Stomach (tissue), 9 donors: Measurements from ENCODE around the gene SLC2A6. TPM values are rescaled to one million over a fixed set of nuclear protein-coding genes. Genes with fewer than 3 reads are reported as not detected.

ENCODE experiments used
- DNase-seq, 2 donors: peaks; one replicate each; pipeline versions ENCODE4 v3.0.0 to v3.0.0-alpha.2; 2013 to 2019
- H3K27ac ChIP-seq, 5 donors: fragments of 200-600 bp in 4 of 5; sonication (generic) in 4 of 5; one replicate each; pipeline ENCODE4 v1.5.1; 2013 to 2019; ENCODE audit warnings: mild to moderate bottlenecking in 1 of 5, moderate library complexity in 1 of 5
- H3K27me3 ChIP-seq, 3 donors: fragments of 200-600 bp; sonication (generic); one replicate each; pipeline ENCODE4 v1.5.1; 2017 to 2019; ENCODE audit warnings: mixed run types in 1 of 3
- H3K36me3 ChIP-seq, 4 donors: fragments of 200-600 bp; sonication (generic); 1 replicate in 3 of 4; 2 replicates in 1 of 4; pipeline ENCODE4 v1.5.1; 2016 to 2019
- H3K4me1 ChIP-seq, 4 donors: fragments of 200-600 bp; sonication (generic); one replicate each; pipeline ENCODE4 v1.5.1; 2016 to 2019
- H3K4me3 ChIP-seq, 4 donors: fragments of 200-600 bp; sonication (generic) in 3 of 4; one replicate each; pipeline ENCODE4 v1.5.1; 2016 to 2019; ENCODE audit warnings: mild to moderate bottlenecking in 1 of 4
- H3K9me3 ChIP-seq, 4 donors: fragments of 200-600 bp; sonication (generic); one replicate each; pipeline ENCODE4 v1.5.1; 2016 to 2019
- EP300 ChIP-seq: sonication (generic); formaldehyde crosslinking; IDR thresholded peaks from one replicate; pipeline ENCODE4 v1.6.1; 2017; ENCODE audit warnings: antibody characterized with exemption
- POLR2A ChIP-seq, 4 donors: fragments of 450-650 bp; IDR thresholded peaks; one replicate each; pipeline ENCODE4 v1.6.1; 2016; ENCODE audit warnings: antibody characterized with exemption in 4 of 4, control low read depth in 2 of 4, mild to moderate bottlenecking in 1 of 4, moderate library complexity in 1 of 4
- POLR2AphosphoS5 ChIP-seq, 3 donors: sonication (generic); formaldehyde crosslinking; IDR thresholded peaks; one replicate each; pipeline ENCODE4 v1.6.1; 2016; ENCODE audit warnings: antibody characterized with exemption in 3 of 3
- WGBS, 5 donors: extraction: QIAGEN DNeasy Blood & Tissue Kit in 3 of 5; methylation state at CpG; one replicate each; pipeline versions ENCODE4 v1.1.5 to v1.1.7; 2013 to 2018; 5-methylcytosine and 5-hydroxymethylcytosine counted together
- intact Hi-C: fragments of 100-400 bp; cut with DNase I; formaldehyde crosslinking; loops from one replicate; pipeline ENCODE4 v1.15.1; 2023; ENCODE audit warnings: low total_unique reads
- polyA plus RNA-seq, 3 donors: library from polyadenylated mRNA; stranded (reverse); fragments of 200-250 nt; gene quantifications; one replicate each; pipeline ENCODE4 v1.2.3, GENCODE V29; 2013
- total RNA-seq, 5 donors: library from RNA; depleted of rRNA; stranded (reverse); fragments of >200 nt; gene quantifications; one replicate each; pipeline versions ENCODE4 v1.1.0 to v1.2.3, GENCODE V29; 2014 to 2016
- TF ChIP-seq, protein P1 (sequence below), 7 experiments: fragments of 450-650 bp in 4 of 7; fragments of 200-600 bp in 3 of 7; sonication (generic) in 3 of 7; IDR thresholded peaks; one replicate each; pipeline ENCODE4 v1.5.1; 2016 to 2019; ENCODE audit warnings: antibody characterized with exemption in 7 of 7, control low read depth in 2 of 7, mild to moderate bottlenecking in 1 of 7
- donor health status: healthy with polysubstance abuse.
- donor health status: Bipolar disorder and iron deficiency.
- donor health status: healthy.

The SLC2A6 gene
- total and polyA plus RNA-seq, 8 donors = 0.55 to 14.3 (median 1.3) TPM; not detected in 2

DNA sequence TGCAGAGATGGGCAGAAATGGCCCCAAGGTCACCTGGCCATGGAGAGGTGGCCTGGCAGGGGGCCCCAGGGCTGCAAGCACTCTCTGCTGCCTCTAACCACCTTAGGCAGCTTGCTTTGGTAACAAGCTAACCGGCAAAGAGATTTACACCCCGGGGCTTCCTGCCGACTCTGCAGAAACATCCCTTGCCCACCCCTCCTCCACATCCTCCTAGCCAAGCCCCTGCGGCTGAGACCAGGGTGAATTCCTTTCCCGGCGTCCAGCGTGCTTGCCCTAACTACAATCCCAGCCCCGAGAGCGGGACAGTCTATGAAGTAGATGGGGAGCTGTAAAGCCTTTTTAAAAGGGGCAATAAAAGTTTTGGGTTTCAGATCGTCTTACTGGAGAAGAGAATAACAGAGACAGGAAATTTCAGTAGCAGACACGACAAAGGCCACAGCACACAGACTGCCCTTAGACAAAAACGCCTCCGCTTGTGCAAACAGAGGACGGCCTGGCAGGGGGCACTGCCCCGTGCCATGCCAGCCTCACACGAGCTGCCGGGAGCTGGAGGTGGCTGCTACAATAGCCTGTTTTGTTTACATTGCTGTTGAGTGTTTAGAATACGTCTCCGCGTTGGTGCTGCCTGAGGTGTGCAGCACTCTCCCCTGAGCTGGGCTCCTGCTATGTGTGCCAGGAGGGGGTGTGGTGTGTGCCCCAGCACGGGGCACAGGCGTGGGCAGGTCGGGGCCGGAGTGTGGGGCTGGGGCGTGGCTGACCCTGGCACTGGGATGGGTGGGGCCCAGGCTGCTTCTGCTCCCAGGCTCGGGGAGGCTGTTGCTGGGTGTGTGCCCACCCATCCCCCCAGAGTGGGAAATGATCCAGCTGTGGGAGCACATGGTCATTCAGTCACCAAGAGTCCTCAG is 30.5 kb upstream of the SLC2A6 start:
- 2 to 7% (median 5%) methylated on average over 21 to 26 of the region's 26 CpGs for WGBS, 5 donors
- Histone ChIP-seq H3K4me1 (peaks cover 22 to 40% (median 40%) of the 10 kb centered on the region in 4 donors), H3K9me3 (no peaks in the 10 kb centered on the region), H3K27me3 (peaks cover 0 to 26% (median 0%) of the 10 kb centered on the region in 3 donors), H3K4me3 (peak overlapping the region in 1 of 4 donors; percentile 15), H3K27ac (peak overlapping the region in 2 of 5 donors; percentile 7 to 42), H3K36me3 (no peaks in the 10 kb centered on the region)
- TF ChIP-seq EP300 (no peak), POLR2A (IDR thresholded peaks at IDR 0.05) (no peak)
- intact Hi-C loops = no loop called here
- DNase-seq = peak; percentile 65 to 68

- Histone ChIP-seq H3K4me1 (peaks cover 22 to 34% (median 30%) of the 10 kb centered on the region in 4 donors), H3K36me3 (no peaks in the 10 kb centered on the region), H3K27me3 (peaks cover 0 to 25% (median 0%) of the 10 kb centered on the region in 3 donors), H3K4me3 (no peak overlapping the region), H3K27ac (no peak overlapping the region), H3K9me3 (no peaks in the 10 kb centered on the region)
- 89 to 97% (median 93%) methylated on average over 8 of the region's 8 CpGs for WGBS, 5 donors
- TF ChIP-seq EP300 (no peak), POLR2A (IDR thresholded peaks at IDR 0.05) (no peak), POLR2AphosphoS5 (IDR thresholded peaks at IDR 0.05) (no peak)
- TF ChIP-seq, protein P1, sequence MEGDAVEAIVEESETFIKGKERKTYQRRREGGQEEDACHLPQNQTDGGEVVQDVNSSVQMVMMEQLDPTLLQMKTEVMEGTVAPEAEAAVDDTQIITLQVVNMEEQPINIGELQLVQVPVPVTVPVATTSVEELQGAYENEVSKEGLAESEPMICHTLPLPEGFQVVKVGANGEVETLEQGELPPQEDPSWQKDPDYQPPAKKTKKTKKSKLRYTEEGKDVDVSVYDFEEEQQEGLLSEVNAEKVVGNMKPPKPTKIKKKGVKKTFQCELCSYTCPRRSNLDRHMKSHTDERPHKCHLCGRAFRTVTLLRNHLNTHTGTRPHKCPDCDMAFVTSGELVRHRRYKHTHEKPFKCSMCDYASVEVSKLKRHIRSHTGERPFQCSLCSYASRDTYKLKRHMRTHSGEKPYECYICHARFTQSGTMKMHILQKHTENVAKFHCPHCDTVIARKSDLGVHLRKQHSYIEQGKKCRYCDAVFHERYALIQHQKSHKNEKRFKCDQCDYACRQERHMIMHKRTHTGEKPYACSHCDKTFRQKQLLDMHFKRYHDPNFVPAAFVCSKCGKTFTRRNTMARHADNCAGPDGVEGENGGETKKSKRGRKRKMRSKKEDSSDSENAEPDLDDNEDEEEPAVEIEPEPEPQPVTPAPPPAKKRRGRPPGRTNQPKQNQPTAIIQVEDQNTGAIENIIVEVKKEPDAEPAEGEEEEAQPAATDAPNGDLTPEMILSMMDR (IDR thresholded peaks at IDR 0.05) = no peak
- intact Hi-C loops = no loop called here
- DNase-seq = no peak
These were observed 29.1 kb upstream of the SLC2A6 start for GRCh38 chr9:133508046-133508445.

DNA sequence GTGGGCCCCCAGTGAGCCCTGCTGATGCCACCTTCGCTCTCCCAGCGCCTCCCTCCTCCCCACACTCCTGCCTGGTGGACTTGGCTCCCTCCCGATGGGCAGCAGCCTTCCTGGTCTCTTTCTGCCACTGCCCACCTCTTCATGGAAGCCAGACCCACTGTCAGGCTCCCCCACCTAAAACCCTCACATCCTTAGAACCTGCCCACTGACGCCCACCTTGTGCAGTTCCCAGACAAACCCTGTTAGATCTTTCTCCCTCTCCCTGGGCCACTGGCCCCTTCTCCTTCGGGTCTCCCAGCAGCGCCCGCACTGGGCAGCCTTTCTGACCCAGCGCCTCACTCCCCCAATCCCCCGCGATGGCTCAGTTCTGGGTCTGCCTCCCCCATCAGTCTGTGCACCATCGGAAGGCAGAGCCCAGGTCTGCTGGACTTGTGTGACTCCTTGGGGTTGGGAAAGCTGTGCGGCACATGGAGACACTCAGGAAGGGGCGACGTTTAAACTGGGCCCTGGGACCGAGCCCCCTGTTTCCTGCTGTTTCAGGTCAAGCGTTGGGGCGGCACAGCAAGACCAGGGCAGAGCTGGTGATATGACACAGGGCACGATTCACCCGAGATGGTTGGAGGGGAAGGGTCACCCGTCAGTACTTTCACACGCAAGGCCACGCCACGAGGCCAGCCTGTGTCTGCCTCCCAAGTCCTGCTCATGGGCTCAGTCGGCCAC is 28.5 kb upstream of the SLC2A6 start:
- H3K36me3 ChIP-seq = no peaks in the 10 kb centered on the region
- intact Hi-C loops = no loop called here
- H3K27ac ChIP-seq = peak overlapping the region in 1 of 5 donors; percentile 28
- H3K27me3 ChIP-seq = peaks cover 0 to 25% (median 0%) of the 10 kb centered on the region in 3 donors
- no peak overlapping the region for H3K4me3 ChIP-seq
- WGBS, 5 donors = 92 to 94% (median 94%) methylated on average over 18 to 24 of the region's 24 CpGs
- H3K9me3 ChIP-seq = peaks cover 0 to 5% (median 2%) of the 10 kb centered on the region in 4 donors
- TF ChIP-seq, protein P1 (IDR thresholded peaks at IDR 0.05) = no peak
- TF ChIP-seq EP300 (no peak), POLR2AphosphoS5 (IDR thresholded peaks at IDR 0.05) (no peak), POLR2A (IDR thresholded peaks at IDR 0.05) (no peak)
- DNase-seq = no peak
- peaks cover 22 to 29% (median 28%) of the 10 kb centered on the region in 4 donors for H3K4me1 ChIP-seq

DNA sequence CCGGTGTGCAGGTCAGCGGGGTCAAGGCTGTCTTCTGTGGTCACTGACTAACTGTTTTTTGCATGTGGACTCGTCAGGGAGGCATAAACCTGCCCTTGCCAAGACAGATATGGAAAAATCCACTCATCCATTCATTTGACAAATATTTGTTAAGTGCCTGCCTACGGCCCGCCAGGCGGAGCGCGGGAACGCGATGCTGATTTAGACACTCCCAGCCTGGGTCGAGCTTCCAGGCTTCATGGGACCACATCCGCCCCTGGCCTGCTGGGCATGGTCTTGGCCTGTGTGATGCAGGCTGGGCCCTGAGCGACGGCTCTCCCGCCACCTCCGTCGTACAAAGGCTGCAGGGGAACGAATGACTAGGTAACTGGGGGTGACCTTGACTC is 27.7 kb upstream of the SLC2A6 start:
- Histone ChIP-seq H3K4me1 (peaks cover 22 to 29% (median 28%) of the 10 kb centered on the region in 4 donors), H3K36me3 (no peaks in the 10 kb centered on the region), H3K27me3 (peaks cover 0 to 25% (median 0%) of the 10 kb centered on the region in 3 donors), H3K9me3 (peaks cover under 1 to 13% (median 9%) of the 10 kb centered on the region in 4 donors), H3K4me3 (no peak overlapping the region), H3K27ac (peak overlapping the region in 2 of 5 donors; percentile 20 to 28)
- TF ChIP-seq POLR2AphosphoS5 (IDR thresholded peaks at IDR 0.05) = peak in 1 of 3 donors; percentile 39
- TF ChIP-seq, protein P1 (IDR thresholded peaks at IDR 0.05) = no peak
- TF ChIP-seq EP300 = no peak
- intact Hi-C loops = no loop called here
- peak; percentile 62 to 65 for DNase-seq
- 23 to 50% (median 38%) methylated on average over 16 to 18 of the region's 18 CpGs for WGBS, 5 donors
